ENCODE measurements around the gene SDK2. TPM values are rescaled to one million over a fixed set of nuclear protein-coding genes. Genes with fewer than 3 reads are reported as not detected.

SDK2 gene
- total RNA-seq, 1 donor from 2014 or later = 11.2 TPM

GRCh38 chr17:73489333-73489732 lies 154.9 kb downstream of the SDK2 start:
- TF ChIP-seq CTCF (IDR thresholded peaks at IDR 0.05; ENCODE audit: insufficient read depth, low read depth, low read length) (no peak), EZH2 (IDR thresholded peaks at IDR 0.05; ENCODE audit: insufficient read depth, low read length) (no peak)
- H3K79me2 ChIP-seq (ENCODE audit: insufficient read depth, low read length) = no peaks in the 10 kb centered on the region
- no peak overlapping the region for H2AFZ ChIP-seq (ENCODE audit: low read depth, low read length)
- no peaks in the 10 kb centered on the region for H4K20me1 ChIP-seq (ENCODE audit: insufficient read depth, low read length)
- Mint-ChIP-seq H3K4me1 (ENCODE audit: low read depth, unreplicated experiment) (peaks cover 10% of the 10 kb centered on the region), H3K9me3 (ENCODE audit: unreplicated experiment) (peaks cover 9% of the 10 kb centered on the region), H3K27me3 (ENCODE audit: low read depth, unreplicated experiment) (peaks cover 16% of the 10 kb centered on the region), H3K4me3 (ENCODE audit: unreplicated experiment) (no peak overlapping the region), H3K27ac (ENCODE audit: unreplicated experiment) (no peak overlapping the region), H3K36me3 (ENCODE audit: low read depth, unreplicated experiment) (peaks cover 11% of the 10 kb centered on the region)
- H3K4me3 ChIP-seq (ENCODE audit: insufficient read depth, low read depth, low read length) = no peak overlapping the region
- no peak overlapping the region for H3K27ac ChIP-seq (ENCODE audit: low read depth, low read length)
- FAIRE-seq (no peak), DNase-seq (ENCODE audit: low read depth) (no peak)
- peaks cover 7% of the 10 kb centered on the region for H3K9me3 ChIP-seq (ENCODE audit: insufficient read depth, low read depth, low read length)
- H3K9ac ChIP-seq (ENCODE audit: low read length) = no peak overlapping the region
- no peaks in the 10 kb centered on the region for H3K4me1 ChIP-seq (ENCODE audit: insufficient read depth, low read length)
- H3K4me2 ChIP-seq (ENCODE audit: low read length) = no peak overlapping the region
- H3K27me3 ChIP-seq (ENCODE audit: insufficient read depth, low read length) = no peaks in the 10 kb centered on the region
- H3K36me3 ChIP-seq (ENCODE audit: insufficient read depth, low read length) = no peaks in the 10 kb centered on the region

DNA sequence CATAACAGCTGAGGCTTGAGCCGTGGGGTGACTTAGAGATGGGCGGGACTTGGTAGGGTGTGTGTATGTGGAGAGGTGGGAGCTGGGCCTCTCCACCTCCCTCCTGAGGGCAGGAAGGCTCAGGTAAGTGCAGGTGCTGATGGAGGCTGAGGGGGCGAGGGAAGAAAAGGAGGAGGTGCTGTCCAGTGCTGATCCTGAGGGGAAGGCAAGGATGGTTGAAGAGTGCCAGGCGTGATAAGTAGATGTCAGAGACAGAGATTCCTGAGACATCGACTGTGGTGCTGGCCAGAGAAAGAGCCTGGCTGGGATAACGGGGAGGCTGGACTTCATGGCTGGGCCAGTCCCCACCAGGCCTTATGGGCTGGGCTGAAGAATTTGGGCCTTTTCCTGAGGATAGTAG lies 159.1 kb downstream of the SDK2 start:
- no peak for FAIRE-seq
- H3K27me3 Mint-ChIP-seq (ENCODE audit: low read depth, unreplicated experiment) = peaks cover 10% of the 10 kb centered on the region
- peaks cover 7% of the 10 kb centered on the region for H3K9me3 ChIP-seq (ENCODE audit: insufficient read depth, low read depth, low read length)
- H3K4me2 ChIP-seq (ENCODE audit: low read length) = no peak overlapping the region
- H3K27ac Mint-ChIP-seq (ENCODE audit: unreplicated experiment) = no peak overlapping the region
- no peak overlapping the region for H3K27ac ChIP-seq (ENCODE audit: low read depth, low read length)
- no peak overlapping the region for H2AFZ ChIP-seq (ENCODE audit: low read depth, low read length)
- H3K4me3 ChIP-seq (ENCODE audit: insufficient read depth, low read depth, low read length) = no peak overlapping the region
- H3K36me3 ChIP-seq (ENCODE audit: insufficient read depth, low read length) = no peaks in the 10 kb centered on the region
- no peaks in the 10 kb centered on the region for H3K4me1 ChIP-seq (ENCODE audit: insufficient read depth, low read length)
- no peaks in the 10 kb centered on the region for H3K79me2 ChIP-seq (ENCODE audit: insufficient read depth, low read length)
- H3K9me3 Mint-ChIP-seq (ENCODE audit: unreplicated experiment) = peaks cover 9% of the 10 kb centered on the region
- no peaks in the 10 kb centered on the region for H3K27me3 ChIP-seq (ENCODE audit: insufficient read depth, low read length)
- H4K20me1 ChIP-seq (ENCODE audit: insufficient read depth, low read length) = no peaks in the 10 kb centered on the region
- DNase-seq (ENCODE audit: low read depth) = no peak
- H3K4me1 Mint-ChIP-seq (ENCODE audit: low read depth, unreplicated experiment) = peaks cover 5% of the 10 kb centered on the region
- no peak overlapping the region for H3K9ac ChIP-seq (ENCODE audit: low read length)
- H3K4me3 Mint-ChIP-seq (ENCODE audit: unreplicated experiment) = no peak overlapping the region
- no peak for TF ChIP-seq CTCF (IDR thresholded peaks at IDR 0.05; ENCODE audit: insufficient read depth, low read depth, low read length)
- no peak for TF ChIP-seq EZH2 (IDR thresholded peaks at IDR 0.05; ENCODE audit: insufficient read depth, low read length)
- peaks cover 16% of the 10 kb centered on the region for H3K36me3 Mint-ChIP-seq (ENCODE audit: low read depth, unreplicated experiment)

DNA sequence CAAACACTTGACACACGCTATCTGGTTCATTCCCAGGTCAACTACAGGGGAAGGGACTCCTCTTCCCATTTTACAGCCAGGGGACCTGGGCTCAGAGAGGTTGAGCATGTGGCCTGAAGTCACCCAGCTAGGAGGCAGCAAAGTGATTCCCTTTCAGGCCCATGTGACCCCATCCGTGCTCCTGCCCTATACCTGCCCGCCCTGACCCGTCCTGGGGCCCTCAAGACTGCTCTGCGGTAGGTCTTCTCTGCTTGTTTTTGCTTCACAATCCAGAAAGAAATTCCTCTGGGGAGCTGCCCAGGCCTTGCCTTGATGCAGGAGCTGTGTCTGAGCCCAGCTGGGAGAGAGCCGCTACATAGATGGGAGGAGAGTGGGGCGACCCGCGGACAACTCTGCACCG lies 161.4 kb downstream of the SDK2 start:
- no peak overlapping the region for H3K27ac ChIP-seq (ENCODE audit: low read depth, low read length)
- Mint-ChIP-seq H3K36me3 (ENCODE audit: low read depth, unreplicated experiment) (peaks cover 15% of the 10 kb centered on the region), H3K4me1 (ENCODE audit: low read depth, unreplicated experiment) (peaks cover 5% of the 10 kb centered on the region), H3K27ac (ENCODE audit: unreplicated experiment) (no peak overlapping the region), H3K4me3 (ENCODE audit: unreplicated experiment) (no peak overlapping the region), H3K27me3 (ENCODE audit: low read depth, unreplicated experiment) (peaks cover 13% of the 10 kb centered on the region), H3K9me3 (ENCODE audit: unreplicated experiment) (peaks cover 9% of the 10 kb centered on the region)
- H3K79me2 ChIP-seq (ENCODE audit: insufficient read depth, low read length) = no peaks in the 10 kb centered on the region
- DNase-seq (ENCODE audit: low read depth) = no peak
- FAIRE-seq = no peak
- peaks cover 7% of the 10 kb centered on the region for H3K9me3 ChIP-seq (ENCODE audit: insufficient read depth, low read depth, low read length)
- no peak overlapping the region for H3K9ac ChIP-seq (ENCODE audit: low read length)
- H3K4me1 ChIP-seq (ENCODE audit: insufficient read depth, low read length) = no peaks in the 10 kb centered on the region
- no peaks in the 10 kb centered on the region for H4K20me1 ChIP-seq (ENCODE audit: insufficient read depth, low read length)
- no peak overlapping the region for H3K4me3 ChIP-seq (ENCODE audit: insufficient read depth, low read depth, low read length)
- H3K4me2 ChIP-seq (ENCODE audit: low read length) = no peak overlapping the region
- peaks cover 2% of the 10 kb centered on the region for H3K27me3 ChIP-seq (ENCODE audit: insufficient read depth, low read length)
- no peak for TF ChIP-seq EZH2 (IDR thresholded peaks at IDR 0.05; ENCODE audit: insufficient read depth, low read length)
- H3K36me3 ChIP-seq (ENCODE audit: insufficient read depth, low read length) = no peaks in the 10 kb centered on the region
- H2AFZ ChIP-seq (ENCODE audit: low read depth, low read length) = no peak overlapping the region
